Calu3 (cell line): Measurements from ENCODE around the gene GBP7. TPM values are rescaled to one million over a fixed set of nuclear protein-coding genes. Genes with fewer than 3 reads are reported as not detected.

Experiments
- BruUV-seq: library from RNA; stranded (reverse); fragments of 400-500 nt; replicated peaks from 2 replicates; lab custom pipeline; 2021; lab: Mats Ljungman, UMichigan
- CTCF ChIA-PET: fragments of 300-600 bp; sonication (Branson Sonifier 250); formaldehyde crosslinking; loops from one replicate; lab custom pipeline; 2022; ENCODE audit warnings: antibody characterized with exemption; lab: Charles Lee
- DNase-seq: peaks from one replicate; pipeline ENCODE4 v3.0.0; 2022
- H3K27ac Mint-ChIP-seq: one replicate; pipeline ENCODE4 v1.8.0; 2022; ENCODE audit warnings: mixed read lengths; ENCODE audit not compliant: unreplicated experiment
- H3K27me3 Mint-ChIP-seq: one replicate; pipeline ENCODE4 v1.8.0; 2022; ENCODE audit warnings: mixed read lengths; ENCODE audit not compliant: unreplicated experiment
- H3K36me3 Mint-ChIP-seq: one replicate; pipeline ENCODE4 v1.8.0; 2022; ENCODE audit warnings: mild to moderate bottlenecking, moderate library complexity, mixed read lengths; ENCODE audit not compliant: insufficient read depth, unreplicated experiment
- H3K4me1 Mint-ChIP-seq: one replicate; pipeline ENCODE4 v1.8.0; 2022; ENCODE audit warnings: mild to moderate bottlenecking, low read depth, mixed read lengths; ENCODE audit not compliant: unreplicated experiment
- H3K4me3 Mint-ChIP-seq: one replicate; pipeline ENCODE4 v1.8.0; 2022; ENCODE audit warnings: mild to moderate bottlenecking, low read depth, moderate library complexity, mixed read lengths; ENCODE audit not compliant: unreplicated experiment
- H3K9me3 Mint-ChIP-seq: one replicate; pipeline ENCODE4 v1.8.0; 2022; ENCODE audit warnings: low read depth, mixed read lengths; ENCODE audit not compliant: unreplicated experiment
- intact Hi-C: fragments of 100-400 bp; cut with micrococcal nuclease; formaldehyde crosslinking; loops from one replicate; pipeline ENCODE4 v1.10.0; 2022; ENCODE audit not compliant: unreplicated experiment
- total RNA-seq: library from RNA; stranded (reverse); gene quantifications from 2 replicates; pipeline ENCODE4 v1.2.3, GENCODE V29; 2022
- TF ChIP-seq, protein P1 (sequence below): fragments of 200-600 bp; IDR thresholded peaks from one replicate; pipeline ENCODE4 v1.8.0; 2022; ENCODE audit warnings: antibody characterized with exemption; ENCODE audit not compliant: unreplicated experiment

The GBP7 gene
- total RNA-seq, 1 experiment from 2014 or later: 0.19 TPM

DNA sequence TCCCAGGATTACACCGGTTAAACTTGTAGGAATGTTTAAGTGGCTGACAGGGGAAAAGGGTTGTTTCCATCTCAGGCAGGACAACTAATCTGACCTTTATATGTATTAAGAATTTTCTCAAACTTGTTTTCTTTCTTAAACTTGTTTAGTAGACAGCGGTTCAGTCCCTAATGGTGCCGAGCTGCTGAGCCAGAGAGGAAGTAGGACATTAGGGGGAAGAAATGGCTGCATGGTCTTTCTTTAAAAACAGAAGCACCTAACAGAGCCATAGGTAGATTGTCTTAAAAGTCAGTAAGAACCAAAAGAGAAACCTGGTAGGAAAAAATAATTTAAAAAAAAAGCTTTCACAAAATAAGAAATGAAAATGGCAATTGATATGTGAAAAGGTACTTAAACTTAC, 19.7 kb upstream of the GBP7 start:
- no TSS peak for BruUV-seq
- no peaks in the 10 kb centered on the region for H3K9me3 Mint-ChIP-seq
- no peak overlapping the region for H3K4me3 Mint-ChIP-seq
- H3K27ac Mint-ChIP-seq: no peak overlapping the region
- peaks cover 9% of the 10 kb centered on the region for H3K36me3 Mint-ChIP-seq
- peaks cover 16% of the 10 kb centered on the region for H3K4me1 Mint-ChIP-seq
- TF ChIP-seq, protein P1, sequence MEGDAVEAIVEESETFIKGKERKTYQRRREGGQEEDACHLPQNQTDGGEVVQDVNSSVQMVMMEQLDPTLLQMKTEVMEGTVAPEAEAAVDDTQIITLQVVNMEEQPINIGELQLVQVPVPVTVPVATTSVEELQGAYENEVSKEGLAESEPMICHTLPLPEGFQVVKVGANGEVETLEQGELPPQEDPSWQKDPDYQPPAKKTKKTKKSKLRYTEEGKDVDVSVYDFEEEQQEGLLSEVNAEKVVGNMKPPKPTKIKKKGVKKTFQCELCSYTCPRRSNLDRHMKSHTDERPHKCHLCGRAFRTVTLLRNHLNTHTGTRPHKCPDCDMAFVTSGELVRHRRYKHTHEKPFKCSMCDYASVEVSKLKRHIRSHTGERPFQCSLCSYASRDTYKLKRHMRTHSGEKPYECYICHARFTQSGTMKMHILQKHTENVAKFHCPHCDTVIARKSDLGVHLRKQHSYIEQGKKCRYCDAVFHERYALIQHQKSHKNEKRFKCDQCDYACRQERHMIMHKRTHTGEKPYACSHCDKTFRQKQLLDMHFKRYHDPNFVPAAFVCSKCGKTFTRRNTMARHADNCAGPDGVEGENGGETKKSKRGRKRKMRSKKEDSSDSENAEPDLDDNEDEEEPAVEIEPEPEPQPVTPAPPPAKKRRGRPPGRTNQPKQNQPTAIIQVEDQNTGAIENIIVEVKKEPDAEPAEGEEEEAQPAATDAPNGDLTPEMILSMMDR: no peak
- intact Hi-C loops: loop anchor here (10.0 kb wide), 1 partner anchor 159 kb away; no protein-coding TSS in a partner anchor
- H3K27me3 Mint-ChIP-seq: no peaks in the 10 kb centered on the region
- CTCF ChIA-PET: no interaction called here
- DNase-seq: no peak

DNA sequence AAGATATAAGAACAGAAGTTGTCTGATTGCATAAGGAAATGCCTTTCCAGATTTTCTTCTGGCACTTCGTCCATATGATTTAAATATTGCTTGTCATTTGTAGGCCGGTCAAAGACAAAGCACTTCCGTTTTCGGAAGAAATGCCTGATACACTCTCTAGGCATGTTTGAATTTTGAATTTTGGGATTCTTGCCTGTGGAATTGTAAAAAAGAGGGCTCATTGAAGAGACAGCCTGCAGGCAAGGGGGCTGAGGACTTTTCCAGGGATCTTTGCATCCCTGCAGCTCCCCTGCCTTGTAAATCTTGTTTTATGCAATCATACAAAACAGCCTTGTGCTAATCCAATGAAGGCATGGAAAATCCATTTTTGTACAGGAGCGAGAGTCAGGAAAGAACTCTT, 15.5 kb upstream of the GBP7 start:
- TF ChIP-seq, protein P1: no peak
- CTCF ChIA-PET: interaction anchor here (0.6 kb wide), 1 partner anchor 85 kb away, joined by 4 read pairs; no protein-coding TSS in a partner anchor
- H3K27ac Mint-ChIP-seq: no peak overlapping the region
- H3K36me3 Mint-ChIP-seq: peaks cover 5% of the 10 kb centered on the region
- intact Hi-C loops: loop anchor here (10.0 kb wide), 1 partner anchor 163 kb away; no protein-coding TSS in a partner anchor
- no TSS peak for BruUV-seq
- no peak for DNase-seq
- H3K27me3 Mint-ChIP-seq: no peaks in the 10 kb centered on the region
- H3K9me3 Mint-ChIP-seq: no peaks in the 10 kb centered on the region
- no peak overlapping the region for H3K4me3 Mint-ChIP-seq
- no peaks in the 10 kb centered on the region for H3K4me1 Mint-ChIP-seq

DNA sequence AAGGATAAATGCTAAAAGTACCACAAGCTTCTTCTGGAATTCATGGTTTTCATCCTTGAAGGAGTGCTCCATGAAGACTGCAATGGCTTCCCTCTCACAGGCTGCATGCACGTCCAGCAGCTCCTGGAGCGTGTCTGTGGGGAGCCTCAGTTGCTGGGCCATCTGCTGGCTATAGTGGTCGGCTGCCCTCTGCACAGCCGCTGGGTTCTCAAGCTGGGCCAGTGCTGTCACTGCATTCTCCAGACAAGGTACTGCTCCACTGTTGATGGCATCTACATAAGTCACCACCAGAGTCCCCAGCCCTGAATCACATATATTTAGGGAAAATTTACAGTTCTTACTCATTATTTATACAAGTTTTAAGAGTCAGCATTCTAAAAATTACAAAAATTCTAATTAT, 14.2 kb upstream of the GBP7 start:
- H3K27me3 Mint-ChIP-seq: no peaks in the 10 kb centered on the region
- H3K9me3 Mint-ChIP-seq: no peaks in the 10 kb centered on the region
- no peak overlapping the region for H3K4me3 Mint-ChIP-seq
- H3K4me1 Mint-ChIP-seq: no peaks in the 10 kb centered on the region
- CTCF ChIA-PET: no interaction called here
- no TSS peak for BruUV-seq
- intact Hi-C loops: loop anchor here (10.0 kb wide), 1 partner anchor 165 kb away; no protein-coding TSS in a partner anchor
- H3K36me3 Mint-ChIP-seq: peaks cover 5% of the 10 kb centered on the region
- DNase-seq: no peak
- TF ChIP-seq, protein P1: no peak
- H3K27ac Mint-ChIP-seq: no peak overlapping the region

DNA sequence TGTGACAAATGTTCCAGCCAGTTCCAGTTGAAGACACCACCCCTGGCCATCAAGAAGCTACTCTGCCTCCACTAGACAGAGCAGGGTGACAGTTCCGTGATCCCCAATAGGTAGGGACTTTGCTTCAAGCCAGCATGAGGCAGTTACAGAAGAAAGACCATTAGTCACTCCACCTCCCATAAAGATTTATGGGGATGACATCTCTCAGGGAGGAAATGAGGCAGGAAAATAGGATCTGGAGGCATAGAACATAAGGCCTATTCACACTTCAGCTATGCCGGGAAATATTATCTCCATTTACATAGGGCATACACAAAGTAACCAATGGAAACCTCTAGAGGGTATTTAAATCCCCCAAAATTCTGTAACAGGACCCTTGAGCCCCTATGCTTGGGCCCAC, 3.5 kb upstream of the GBP7 start:
- Mint-ChIP-seq H3K4me3 (no peak overlapping the region), H3K9me3 (no peaks in the 10 kb centered on the region), H3K27me3 (no peaks in the 10 kb centered on the region), H3K27ac (no peak overlapping the region), H3K36me3 (no peaks in the 10 kb centered on the region), H3K4me1 (no peaks in the 10 kb centered on the region)
- intact Hi-C loops: no loop called here
- DNase-seq: no peak
- CTCF ChIA-PET: no interaction called here
- TF ChIP-seq, protein P1: no peak
- BruUV-seq: no TSS peak
